ENCODE results near the gene TIMM10B. TPM values are rescaled to one million over a fixed set of nuclear protein-coding genes. Genes with fewer than 3 reads are reported as not detected.

Gene TIMM10B
- total and polyA plus RNA-seq, 2 donors (not counting 1 experiment from before 2014, with no cell fraction given): 42.9 to 62.1 TPM

- H3K4me1 Mint-ChIP-seq: peaks cover 7% of the 10 kb centered on the region
- peak overlapping the region; percentile 17 for H3K27ac Mint-ChIP-seq
- Histone ChIP-seq H3K9ac (ENCODE audit: low read length) (peak overlapping the region; percentile 15), H3K9me3 (ENCODE audit: control extremely low read depth in 1 of 3, control insufficient read depth in 2 of 3, insufficient read depth in 1 of 3, low read length in 2 of 3) (no peaks in the 10 kb centered on the region), H3K79me2 (ENCODE audit: control insufficient read depth, insufficient read depth, low read length) (no peaks in the 10 kb centered on the region), H3K36me3 (replicated peaks in 1 of 2; ENCODE audit: control extremely low read depth in 1 of 2, control insufficient read depth in 1 of 2, extremely low read depth in 1 of 2, insufficient read depth in 2 of 2, low read length in 1 of 2) (peaks cover 0 to 2% of the 10 kb centered on the region in 2 experiments), H4K20me1 (ENCODE audit: control insufficient read depth, insufficient read depth, low read length, poor library complexity, severe bottlenecking) (no peaks in the 10 kb centered on the region), H3K4me3 (ENCODE audit: control extremely low read depth in 1 of 5, extremely low read depth in 1 of 5, insufficient read depth in 1 of 5, low read depth in 2 of 5, low read length in 4 of 5) (no peak overlapping the region), H3K27ac (ENCODE audit: low read length in 2 of 2) (peak overlapping the region in 1 of 2 donors; percentile 32), H3K4me2 (replicated peaks; ENCODE audit: low read depth, low read length, poor library complexity, severe bottlenecking) (peak overlapping the region; percentile 30), H3K27me3 (replicated peaks in 1 of 4; ENCODE audit: control extremely low read depth in 1 of 4, control insufficient read depth in 3 of 4, insufficient read depth in 4 of 4, low read length in 3 of 4) (no peaks in the 10 kb centered on the region), H3K4me1 (ENCODE audit: control insufficient read depth in 2 of 2, insufficient read depth in 2 of 2, low read length in 2 of 2) (peaks cover 4 to 9% of the 10 kb centered on the region in 2 donors), H2AFZ (ENCODE audit: insufficient read depth, low read depth, low read length, poor library complexity, severe bottlenecking) (peak overlapping the region; percentile 32)
- intact Hi-C loops (cut with micrococcal nuclease): no loop called here
- ChIA-PET POLR2A (no interaction called here), CTCF (interaction anchor here (1.2 to 1.7 kb wide), 2 partner anchors 22 to 180 kb away, joined by 4 to 8 read pairs; no protein-coding TSS in a partner anchor)
- H3K4me3 Mint-ChIP-seq: no peak overlapping the region
- no peak for ATAC-seq (ENCODE audit: low read depth)
- TF ChIP-seq CTCF (IDR thresholded peaks at IDR 0.05): no peak
- no peaks in the 10 kb centered on the region for H3K27me3 Mint-ChIP-seq
- 80% methylated on average over 1 of the region's 3 CpGs for WGBS (ENCODE audit: insufficient coverage)
- DNase-seq: no peak
- no peaks in the 10 kb centered on the region for H3K9me3 Mint-ChIP-seq (ENCODE audit: insufficient read depth)
Measured at GRCh38 chr11:6526411-6527135, 45.3 kb downstream of the TIMM10B start.

DNA sequence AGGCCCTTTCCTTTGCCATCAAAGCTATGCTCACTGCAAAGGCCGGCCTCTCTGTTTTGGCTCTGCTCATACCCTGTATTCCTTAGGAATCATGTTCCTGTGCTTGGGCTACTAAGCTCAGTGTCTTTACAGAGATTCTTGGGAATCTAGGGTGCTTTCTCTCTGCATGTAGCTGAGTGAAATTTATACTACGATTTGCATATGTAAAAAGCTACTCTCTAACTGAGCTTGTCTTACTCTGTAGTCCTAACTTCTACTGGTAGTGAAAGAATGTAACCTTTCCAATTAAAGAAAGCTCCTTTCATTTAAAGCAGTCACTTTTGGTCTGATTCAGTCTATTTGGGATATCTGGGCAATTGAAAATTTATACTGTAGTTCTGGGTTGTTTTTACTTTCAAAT, 48.0 kb downstream of the TIMM10B start:
- ChIA-PET CTCF (interaction anchor here (0.9 to 5.7 kb wide), 8 partner anchors 10 to 175 kb away, joined by 3 to 104 read pairs (median 5); partner anchors contain the start of genes MRPL17 and TPP1), POLR2A (no interaction called here)
- Histone ChIP-seq H3K36me3 (replicated peaks in 1 of 2; ENCODE audit: control extremely low read depth in 1 of 2, control insufficient read depth in 1 of 2, extremely low read depth in 1 of 2, insufficient read depth in 2 of 2, low read length in 1 of 2) (peaks cover 0 to 7% of the 10 kb centered on the region in 2 experiments), H3K4me3 (ENCODE audit: control extremely low read depth in 1 of 5, extremely low read depth in 1 of 5, insufficient read depth in 1 of 5, low read depth in 2 of 5, low read length in 4 of 5) (no peak overlapping the region), H3K27ac (ENCODE audit: low read length in 2 of 2) (no peak overlapping the region), H3K9me3 (ENCODE audit: control extremely low read depth in 1 of 3, control insufficient read depth in 2 of 3, insufficient read depth in 1 of 3, low read length in 2 of 3) (no peaks in the 10 kb centered on the region), H3K27me3 (replicated peaks in 1 of 4; ENCODE audit: control extremely low read depth in 1 of 4, control insufficient read depth in 3 of 4, insufficient read depth in 4 of 4, low read length in 3 of 4) (no peaks in the 10 kb centered on the region), H2AFZ (ENCODE audit: insufficient read depth, low read depth, low read length, poor library complexity, severe bottlenecking) (no peak overlapping the region), H3K79me2 (ENCODE audit: control insufficient read depth, insufficient read depth, low read length) (no peaks in the 10 kb centered on the region), H3K4me2 (replicated peaks; ENCODE audit: low read depth, low read length, poor library complexity, severe bottlenecking) (no peak overlapping the region), H3K9ac (ENCODE audit: low read length) (no peak overlapping the region), H3K4me1 (ENCODE audit: control insufficient read depth in 2 of 2, insufficient read depth in 2 of 2, low read length in 2 of 2) (peaks cover 4 to 9% of the 10 kb centered on the region in 2 donors), H4K20me1 (ENCODE audit: control insufficient read depth, insufficient read depth, low read length, poor library complexity, severe bottlenecking) (no peaks in the 10 kb centered on the region)
- H3K9me3 Mint-ChIP-seq (ENCODE audit: insufficient read depth): no peaks in the 10 kb centered on the region
- H3K27me3 Mint-ChIP-seq: no peaks in the 10 kb centered on the region
- TF ChIP-seq CTCF (IDR thresholded peaks at IDR 0.05): no peak
- no peak for TF ChIP-seq EZH2 (IDR thresholded peaks at IDR 0.05; ENCODE audit: borderline replicate concordance, insufficient read depth, low read depth, low read length, poor library complexity, severe bottlenecking)
- no peak overlapping the region for H3K4me3 Mint-ChIP-seq
- peaks cover 7% of the 10 kb centered on the region for H3K4me1 Mint-ChIP-seq
- no peak overlapping the region for H3K27ac Mint-ChIP-seq
- ATAC-seq (ENCODE audit: low read depth) (no peak), DNase-seq (no peak)
- 100% methylated on average over 1 of the region's 2 CpGs for WGBS (ENCODE audit: insufficient coverage)
- intact Hi-C loops (cut with micrococcal nuclease): no loop called here

Data from B cell (primary cell).